Fibroblast of lung (primary cell): ENCODE measurements around the gene C2orf42. TPM values are rescaled to one million over a fixed set of nuclear protein-coding genes. Genes with fewer than 3 reads are reported as not detected.

Source experiments
- DNase-seq, 2 donors: peaks; one replicate each; pipeline versions ENCODE4 v3.0.0 to v3.0.0-alpha.2; 2010; ENCODE audit warnings: low read depth in 2 of 2
- H2AFZ ChIP-seq: 2 replicates; pipeline ENCODE4 v1.5.1; 2012; ENCODE audit warnings: low read length, control low read depth, inconsistent platforms
- H3K27ac ChIP-seq: 2 replicates; pipeline ENCODE4 v1.5.1; 2011; ENCODE audit warnings: low read length, control low read depth; ENCODE audit not compliant: insufficient read depth
- H3K27me3 ChIP-seq: 2 replicates; pipeline ENCODE4 v1.5.1; 2011; ENCODE audit warnings: mild to moderate bottlenecking, low read length; ENCODE audit not compliant: control insufficient read depth, insufficient read depth
- H3K36me3 ChIP-seq: 2 replicates; pipeline ENCODE4 v1.5.1; 2011; ENCODE audit warnings: low read length; ENCODE audit not compliant: control insufficient read depth, insufficient read depth
- H3K4me1 ChIP-seq: 2 replicates; pipeline ENCODE4 v1.5.1; 2011; ENCODE audit warnings: low read length; ENCODE audit not compliant: control insufficient read depth, insufficient read depth; ENCODE audit errors: extremely low read depth
- H3K4me2 ChIP-seq: 2 replicates; pipeline ENCODE4 v1.5.1; 2011; ENCODE audit warnings: low read length, control low read depth; ENCODE audit not compliant: insufficient read depth; ENCODE audit errors: extremely low read depth
- H3K4me3 ChIP-seq, 4 experiments: fragments of 200-600 bp in 1 of 4; sonication (generic) in 1 of 4; replicated peaks in 1 of 4; 2 replicates each; pipeline ENCODE4 v1.5.1; 2011 to 2016; ENCODE audit warnings: low read length in 4 of 4, low read depth in 3 of 4, mild to moderate bottlenecking in 3 of 4, control low read depth in 2 of 4, inconsistent platforms in 1 of 4, mixed read lengths in 1 of 4; ENCODE audit not compliant: insufficient read depth in 1 of 4; ENCODE audit errors: control extremely low read depth in 1 of 4
- H3K79me2 ChIP-seq: 2 replicates; pipeline ENCODE4 v1.5.1; 2012; ENCODE audit warnings: mild to moderate bottlenecking, low read length, inconsistent platforms; ENCODE audit not compliant: control insufficient read depth, insufficient read depth
- H3K9ac ChIP-seq: 2 replicates; pipeline ENCODE4 v1.5.1; 2011; ENCODE audit warnings: mild to moderate bottlenecking, low read length, control low read depth; ENCODE audit not compliant: insufficient read depth
- H3K9me3 ChIP-seq: 2 replicates; pipeline ENCODE4 v1.5.1; 2012; ENCODE audit warnings: low read depth, low read length; ENCODE audit not compliant: control insufficient read depth, insufficient read depth
- H4K20me1 ChIP-seq: 2 replicates; pipeline ENCODE4 v1.5.1; 2011; ENCODE audit warnings: low read length; ENCODE audit not compliant: control insufficient read depth, insufficient read depth; ENCODE audit errors: extremely low read depth
- CTCF ChIP-seq, 2 donors: IDR thresholded peaks in 1 of 2; conservative IDR thresholded peaks in 1 of 2; 1 replicate in 1 of 2; 2 replicates in 1 of 2; pipeline ENCODE4 v1.5.1; 2011 to 2012; ENCODE audit warnings: low read length in 2 of 2, control low read depth in 1 of 2, inconsistent platforms in 1 of 2, low read depth in 1 of 2, mild to moderate bottlenecking in 1 of 2
- EZH2 ChIP-seq: IDR thresholded peaks from 2 replicates; pipeline ENCODE4 v1.5.1; 2012; ENCODE audit warnings: low read length, control low read depth, mild to moderate bottlenecking; ENCODE audit errors: missing control alignments
- polyA plus RNA-seq, 2 donors: library from polyadenylated mRNA; depleted of rRNA in 1 of 2; stranded (reverse) in 1 of 2; unstranded in 1 of 2; fragments of >200 nt; gene quantifications; 2 replicates each; pipeline ENCODE4 v1.2.1, GENCODE V29; 2011 to 2012; ENCODE audit warnings: missing spikeins in 1 of 2
- total RNA-seq: library from RNA; depleted of rRNA; stranded (reverse); fragments of >200 nt; gene quantifications from 2 replicates; pipeline ENCODE4 v1.2.1, GENCODE V29; 2014

C2orf42 gene
- total and polyA plus RNA-seq, 2 donors (not counting 1 experiment from before 2014, with no cell fraction given), result 9.8 to 32.7 TPM

- H3K79me2 ChIP-seq, result no peaks in the 10 kb centered on the region
- no peak for DNase-seq
- TF ChIP-seq EZH2 (no peak), CTCF (conservative IDR thresholded peaks at IDR 0.05 in 1 of 2, IDR thresholded peaks at IDR 0.05 in 1 of 2; ENCODE audit: low read depth in 1 of 2, low read length in 2 of 2) (no peak)
These were observed 11.0 kb upstream of the C2orf42 start for GRCh38 chr2:70201831-70202230.

DNA sequence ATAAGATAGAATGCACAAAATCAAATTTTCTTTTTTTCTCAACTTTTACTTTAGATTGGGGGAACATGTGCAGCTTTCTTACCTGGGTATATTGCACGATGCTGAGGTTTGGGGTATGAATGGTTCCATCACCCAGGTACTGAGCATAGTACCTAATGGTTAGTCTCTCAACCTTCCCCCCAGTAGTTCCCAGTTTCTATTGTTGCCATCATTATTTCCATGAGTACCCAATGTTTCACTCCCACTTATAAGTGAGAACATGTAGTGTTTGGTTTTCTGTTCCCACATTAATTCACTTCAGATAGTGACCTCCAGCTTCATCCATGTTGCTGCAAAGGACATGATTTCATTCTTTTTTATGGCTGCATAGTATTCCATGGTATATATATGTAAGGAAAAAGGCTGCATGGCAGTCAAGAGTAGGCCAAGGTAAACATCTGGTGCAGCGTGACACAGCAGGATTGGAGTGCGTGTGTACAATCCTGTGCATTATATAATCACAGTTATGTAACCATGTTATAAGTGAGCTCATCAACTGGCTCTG, 10.5 kb upstream of the C2orf42 start:
- Histone ChIP-seq H2AFZ (no peak overlapping the region), H3K9ac (no peak overlapping the region), H3K4me1 (no peaks in the 10 kb centered on the region), H3K27me3 (no peaks in the 10 kb centered on the region), H3K27ac (no peak overlapping the region), H4K20me1 (no peaks in the 10 kb centered on the region), H3K4me3 (no peak overlapping the region), H3K79me2 (no peaks in the 10 kb centered on the region), H3K36me3 (no peaks in the 10 kb centered on the region), H3K4me2 (no peak overlapping the region), H3K9me3 (no peaks in the 10 kb centered on the region)
- no peak for DNase-seq
- TF ChIP-seq CTCF (conservative IDR thresholded peaks at IDR 0.05 in 1 of 2, IDR thresholded peaks at IDR 0.05 in 1 of 2; ENCODE audit: low read depth in 1 of 2, low read length in 2 of 2), result no peak
- no peak for TF ChIP-seq EZH2

More at GRCh38 chr2:70201831-70202230, 11.0 kb upstream of the C2orf42 start:
- H3K4me1 ChIP-seq, result no peaks in the 10 kb centered on the region
- H2AFZ ChIP-seq, result no peak overlapping the region
- H3K4me2 ChIP-seq, result no peak overlapping the region
- no peaks in the 10 kb centered on the region for H3K36me3 ChIP-seq
- no peaks in the 10 kb centered on the region for H3K27me3 ChIP-seq
- no peaks in the 10 kb centered on the region for H4K20me1 ChIP-seq
- no peak overlapping the region for H3K27ac ChIP-seq
- no peak overlapping the region for H3K9ac ChIP-seq
- no peak overlapping the region for H3K4me3 ChIP-seq
- H3K9me3 ChIP-seq, result no peaks in the 10 kb centered on the region

GRCh38 chr2:70199320-70199864, 8.6 kb upstream of the C2orf42 start:
- Histone ChIP-seq H4K20me1 (no peaks in the 10 kb centered on the region), H3K4me2 (no peak overlapping the region), H3K27ac (no peak overlapping the region), H3K36me3 (no peaks in the 10 kb centered on the region), H3K79me2 (no peaks in the 10 kb centered on the region), H3K4me1 (no peaks in the 10 kb centered on the region), H3K9me3 (no peaks in the 10 kb centered on the region), H2AFZ (no peak overlapping the region), H3K9ac (no peak overlapping the region), H3K27me3 (no peaks in the 10 kb centered on the region), H3K4me3 (no peak overlapping the region)
- no peak for DNase-seq
- TF ChIP-seq CTCF (conservative IDR thresholded peaks at IDR 0.05 in 1 of 2, IDR thresholded peaks at IDR 0.05 in 1 of 2; ENCODE audit: low read depth in 1 of 2, low read length in 2 of 2) (no peak), EZH2 (no peak)
